ENCODE data around the gene CCR5AS.

CCR5AS gene

GRCh38 chr3:46356276-46356675 is 50.6 kb downstream of the CCR5AS start:
- no peak overlapping the region for H3K4me3 ChIP-seq
- no peak overlapping the region for H3K27ac ChIP-seq
- TF ChIP-seq CTCF (IDR thresholded peaks at IDR 0.05) (no peak), POLR2A (IDR thresholded peaks at IDR 0.05) (no peak)
- intact Hi-C loops (cut with DNase I; ENCODE audit: low total_unique reads): no loop called here
- no peak for DNase-seq
- H3K4me1 ChIP-seq: no peaks in the 10 kb centered on the region
- H3K9me3 ChIP-seq: no peaks in the 10 kb centered on the region
- no peaks in the 10 kb centered on the region for H3K27me3 ChIP-seq
- no peaks in the 10 kb centered on the region for H3K36me3 ChIP-seq

DNA sequence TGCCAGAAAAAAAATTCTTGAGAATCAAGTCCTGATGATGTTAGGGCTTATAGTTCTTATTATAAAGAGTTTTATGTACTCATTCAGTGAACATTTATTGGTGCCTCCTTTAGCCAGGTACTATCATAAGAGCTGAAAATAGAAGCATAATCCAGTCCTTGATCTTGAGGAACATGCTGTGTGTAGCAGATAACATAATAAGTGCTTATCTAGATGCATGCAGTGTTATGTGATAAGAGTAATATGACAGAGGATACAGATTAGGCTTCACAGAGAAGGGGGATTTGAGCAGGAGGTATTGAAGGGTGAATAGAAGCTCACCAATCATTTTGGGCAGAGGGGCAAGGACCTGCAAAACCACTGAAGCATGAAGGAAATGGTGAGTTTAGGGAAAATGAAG is 51.9 kb downstream of the CCR5AS start:
- no peak overlapping the region for H3K27ac ChIP-seq
- H3K4me3 ChIP-seq: no peak overlapping the region
- H3K36me3 ChIP-seq: no peaks in the 10 kb centered on the region
- DNase-seq: no peak
- intact Hi-C loops (cut with DNase I; ENCODE audit: low total_unique reads): no loop called here
- H3K9me3 ChIP-seq: no peaks in the 10 kb centered on the region
- TF ChIP-seq CTCF (IDR thresholded peaks at IDR 0.05) (no peak), POLR2A (IDR thresholded peaks at IDR 0.05) (no peak)
- H3K4me1 ChIP-seq: no peaks in the 10 kb centered on the region
- no peaks in the 10 kb centered on the region for H3K27me3 ChIP-seq

- Histone ChIP-seq H3K27ac (no peak overlapping the region), H3K4me1 (no peaks in the 10 kb centered on the region), H3K27me3 (no peaks in the 10 kb centered on the region), H3K36me3 (no peaks in the 10 kb centered on the region), H3K4me3 (no peak overlapping the region), H3K9me3 (no peaks in the 10 kb centered on the region)
- DNase-seq: no peak
- no peak for TF ChIP-seq CTCF (IDR thresholded peaks at IDR 0.05)
- TF ChIP-seq POLR2A (IDR thresholded peaks at IDR 0.05): no peak
- intact Hi-C loops (cut with DNase I; ENCODE audit: low total_unique reads): no loop called here
Measured at GRCh38 chr3:46354478-46354877, 52.4 kb downstream of the CCR5AS start.

DNA sequence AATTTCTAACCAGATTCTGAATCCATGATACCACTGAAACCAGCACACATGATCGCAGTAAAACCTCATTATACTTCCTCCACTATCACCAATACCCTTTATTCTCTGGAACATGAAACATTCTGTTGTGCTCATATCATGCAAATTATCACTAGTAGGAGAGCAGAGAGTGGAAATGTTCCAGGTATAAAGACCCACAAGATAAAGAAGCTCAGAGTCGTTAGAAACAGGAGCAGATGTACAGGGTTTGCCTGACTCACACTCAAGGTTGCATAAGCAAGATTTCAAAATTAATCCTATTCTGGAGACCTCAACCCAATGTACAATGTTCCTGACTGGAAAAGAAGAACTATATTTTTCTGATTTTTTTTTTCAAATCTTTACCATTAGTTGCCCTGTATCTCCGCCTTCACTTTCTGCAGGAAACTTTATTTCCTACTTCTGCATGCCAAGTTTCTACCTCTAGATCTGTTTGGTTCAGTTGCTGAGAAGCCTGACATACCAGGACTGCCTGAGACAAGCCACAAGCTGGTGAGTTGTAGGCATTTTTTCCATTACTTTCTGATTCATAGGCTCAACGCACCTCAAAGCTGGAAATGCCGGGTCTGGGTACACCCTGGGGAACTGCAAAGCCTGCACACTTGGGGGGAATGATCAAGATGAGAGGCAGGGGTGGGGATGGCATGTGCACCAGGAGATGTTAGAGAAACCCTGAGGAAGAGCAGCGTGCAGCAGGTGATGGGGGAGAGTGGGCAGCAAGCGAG is 53.0 kb downstream of the CCR5AS start, which contains the start of gene CCR2:
Gene CCR2, plus strand, starts transcription at position 465 of the 764 bp plus-strand sequence. CDS start 3,417 bp downstream, outside the sequence.
- no peak for DNase-seq
- Histone ChIP-seq H3K36me3 (no peaks in the 10 kb centered on the region), H3K4me1 (no peaks in the 10 kb centered on the region), H3K4me3 (no peak within 1 kb of the TSS), H3K27me3 (no peaks in the 10 kb centered on the region), H3K27ac (no peak within 1 kb of the TSS), H3K9me3 (no peaks in the 10 kb centered on the region)
- intact Hi-C loops (cut with DNase I; ENCODE audit: low total_unique reads): no loop called here
- TF ChIP-seq POLR2A (IDR thresholded peaks at IDR 0.05) (no peak), CTCF (IDR thresholded peaks at IDR 0.05) (no peak)

DNA sequence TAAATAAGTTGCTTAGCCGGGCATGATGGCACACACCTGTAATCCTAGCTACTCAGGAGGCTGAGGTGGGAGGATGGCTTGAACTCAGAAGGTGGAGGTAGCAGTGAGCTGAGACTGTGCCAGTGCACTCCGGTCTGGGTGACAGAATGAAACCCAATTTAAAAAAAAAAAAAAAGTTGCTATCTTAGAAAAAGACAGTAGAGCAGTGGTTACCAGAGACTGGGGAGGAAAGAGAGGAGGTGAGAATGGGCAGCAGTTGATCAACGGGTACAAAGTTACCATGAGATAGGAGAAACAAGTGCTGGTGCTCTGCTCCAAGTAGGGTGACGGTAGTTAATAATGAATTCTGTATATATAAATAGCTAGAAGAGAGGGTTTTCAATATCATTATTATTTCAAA is 53.8 kb downstream of the CCR5AS start:
- Histone ChIP-seq H3K4me3 (no peak overlapping the region), H3K27ac (no peak overlapping the region), H3K9me3 (no peaks in the 10 kb centered on the region), H3K36me3 (no peaks in the 10 kb centered on the region), H3K27me3 (no peaks in the 10 kb centered on the region), H3K4me1 (no peaks in the 10 kb centered on the region)
- intact Hi-C loops (cut with DNase I; ENCODE audit: low total_unique reads): no loop called here
- no peak for DNase-seq
- TF ChIP-seq POLR2A (IDR thresholded peaks at IDR 0.05): no peak
- TF ChIP-seq CTCF (IDR thresholded peaks at IDR 0.05): no peak

Data from uterus (tissue), 3 donors.